HuH-7 (cell line): ENCODE results near the gene FAM151B.
A peak's percentile ranks its signal among the peaks of the same experiment; 100 is the strongest.
"Not testable (repeated sequence)": the region's sequence is repeated elsewhere in the genome, so short reads cannot be mapped to it uniquely, and the experiment has no call there.

Experiments used
- DNase-seq: peaks from one replicate; pipeline ENCODE4 v3.0.0; 2011; ENCODE audit warnings: low spot score

Gene FAM151B

GRCh38 chr5:80487829-80488721 lies at the start of gene FAM151B:
Gene FAM151B, plus strand, starts transcription at chr5:80488100. Its CDS starts 24 bp downstream, at chr5:80488124.
- peak; percentile 32 for DNase-seq

GRCh38 chr5:80438739-80439138 lies 49.2 kb upstream of the FAM151B start:
- no peak for DNase-seq

- DNase-seq, result no peak
Observed at GRCh38 chr5:80439213-80439612, 48.7 kb upstream of the FAM151B start.

DNA sequence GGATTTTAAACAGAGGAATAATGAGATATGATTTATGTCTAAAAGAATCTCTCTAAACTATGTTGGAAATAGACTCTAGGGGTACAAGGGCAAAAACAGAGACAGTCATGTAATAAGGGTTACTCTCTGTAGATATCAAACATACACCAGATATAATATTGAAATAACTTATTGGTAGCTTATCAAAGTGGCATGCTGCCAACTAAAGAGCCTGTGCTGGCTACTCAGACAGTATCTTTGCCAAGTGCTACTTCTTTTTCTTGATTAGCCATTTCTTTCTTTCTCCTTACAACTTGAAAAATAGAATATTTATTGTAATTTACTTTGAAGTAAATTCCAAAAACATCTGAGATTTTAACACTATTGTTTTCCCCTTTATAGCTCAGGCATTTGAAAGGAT lies 45.2 kb upstream of the FAM151B start:
- DNase-seq, result no peak

- DNase-seq, result no peak
Observed at GRCh38 chr5:80453366-80453765, 34.5 kb upstream of the FAM151B start.

DNA sequence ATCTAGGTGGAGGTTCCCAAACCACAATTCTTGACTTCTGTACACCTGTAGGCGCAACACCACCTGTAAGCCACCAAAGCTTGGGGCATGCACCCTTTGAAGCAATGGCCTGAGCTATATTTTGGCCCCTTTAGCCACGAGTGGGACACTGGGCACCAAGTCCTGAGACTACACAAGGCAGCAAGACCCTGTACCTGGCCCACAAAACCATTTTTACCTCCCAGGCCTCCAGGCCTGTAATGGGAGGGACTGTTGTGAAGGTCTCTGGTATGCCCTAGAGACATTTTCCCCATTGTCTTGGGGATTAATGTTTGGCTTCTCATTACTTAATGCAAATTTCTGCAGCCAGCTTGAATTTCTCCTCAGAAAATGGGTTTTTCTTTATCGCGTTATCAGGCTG lies 24.6 kb upstream of the FAM151B start:
- no peak for DNase-seq

DNA sequence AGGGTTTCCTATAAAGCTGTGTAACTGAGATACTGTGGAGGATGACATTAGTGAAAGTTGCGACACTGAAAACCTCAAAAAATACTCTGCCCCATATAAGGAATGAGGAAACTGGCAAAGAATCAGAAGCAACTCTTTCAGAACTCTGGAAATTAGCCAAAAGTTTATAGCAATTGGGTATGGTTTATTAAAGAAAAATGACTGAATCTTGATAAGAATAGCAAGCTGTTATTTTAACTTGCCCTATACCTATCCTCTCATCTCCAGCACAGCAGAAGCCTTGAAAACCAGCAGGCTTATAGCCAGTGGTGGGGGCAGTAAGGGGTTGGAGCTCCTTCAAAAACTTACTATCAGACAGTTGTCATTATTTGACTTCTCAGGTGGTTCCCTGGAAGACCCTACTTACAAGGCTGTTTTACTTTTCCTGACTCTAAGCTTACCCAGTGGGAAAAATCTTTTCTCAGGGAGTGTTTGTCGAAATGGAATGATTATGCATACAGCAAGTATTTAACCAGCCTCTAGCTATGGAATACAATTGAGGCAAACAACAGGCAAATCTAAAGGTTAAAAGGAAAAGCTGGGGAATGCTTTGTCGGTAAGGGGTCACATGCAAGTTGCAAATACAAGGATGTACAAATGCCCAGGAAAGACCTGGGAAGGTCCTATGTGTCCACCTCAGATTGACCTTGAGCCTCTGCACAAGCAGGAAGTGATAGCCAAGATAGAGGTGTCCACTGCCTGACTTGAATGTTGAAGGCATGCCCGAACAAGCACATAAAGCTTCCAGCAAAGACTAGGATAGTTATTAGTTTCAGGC lies 21.0 kb upstream of the FAM151B start:
- no peak for DNase-seq

GRCh38 chr5:80468131-80468530 lies 19.8 kb upstream of the FAM151B start:
- DNase-seq, result no peak

- not testable (repeated sequence) for DNase-seq
Observed at GRCh38 chr5:80470631-80471030, 17.3 kb upstream of the FAM151B start.

- peak; percentile 38 for DNase-seq
Observed at GRCh38 chr5:80474929-80475328, 13.0 kb upstream of the FAM151B start.

GRCh38 chr5:80479713-80480112 lies 8.2 kb upstream of the FAM151B start:
- DNase-seq, result no peak

- no peak for DNase-seq
Observed at GRCh38 chr5:80480354-80480753, 7.5 kb upstream of the FAM151B start.

DNA sequence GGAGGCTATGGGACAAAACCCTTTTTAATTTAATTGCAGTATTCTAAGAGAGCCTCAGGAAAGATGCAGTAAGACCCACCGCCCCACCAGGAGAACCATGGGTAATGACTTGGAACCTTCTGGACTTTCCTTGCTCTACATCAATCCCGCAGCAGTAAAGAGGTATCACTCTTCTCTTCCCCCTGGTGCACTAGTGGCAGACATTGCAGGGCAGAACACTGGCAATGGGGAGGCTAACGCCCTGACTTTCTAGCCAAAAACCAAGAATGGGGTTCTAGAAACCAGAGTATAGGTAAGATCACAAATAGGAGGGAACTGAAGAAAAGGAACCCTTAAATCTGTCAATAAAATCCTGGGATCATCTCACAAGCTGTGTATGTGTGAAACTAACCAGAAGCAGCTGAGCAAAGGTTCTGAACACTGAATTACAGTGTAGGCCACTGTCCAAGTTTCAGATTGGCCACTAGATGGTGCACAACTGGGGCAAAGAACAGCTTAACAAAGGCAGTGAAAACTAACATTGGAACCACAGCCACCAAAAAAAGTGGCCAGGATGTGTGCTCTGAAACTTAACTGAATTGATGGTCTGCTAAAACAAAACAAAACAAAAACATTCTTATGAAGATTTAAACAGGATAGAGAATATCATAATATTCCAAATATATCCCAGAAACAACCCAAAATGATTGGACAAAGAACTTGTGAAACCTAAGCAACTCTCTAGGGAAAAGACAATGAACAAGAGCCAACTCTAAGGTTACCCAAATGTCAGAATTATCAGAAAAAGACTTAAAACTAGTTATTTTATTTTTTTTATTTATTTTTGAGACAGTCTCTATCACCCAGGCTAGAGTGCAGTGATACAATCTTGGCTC lies 6.6 kb upstream of the FAM151B start:
- peak; percentile 46 for DNase-seq

- no peak for DNase-seq
Observed at GRCh38 chr5:80482578-80482977, 5.3 kb upstream of the FAM151B start.

- DNase-seq, result no peak
Observed at GRCh38 chr5:80483636-80484232, 4.2 kb upstream of the FAM151B start.

DNA sequence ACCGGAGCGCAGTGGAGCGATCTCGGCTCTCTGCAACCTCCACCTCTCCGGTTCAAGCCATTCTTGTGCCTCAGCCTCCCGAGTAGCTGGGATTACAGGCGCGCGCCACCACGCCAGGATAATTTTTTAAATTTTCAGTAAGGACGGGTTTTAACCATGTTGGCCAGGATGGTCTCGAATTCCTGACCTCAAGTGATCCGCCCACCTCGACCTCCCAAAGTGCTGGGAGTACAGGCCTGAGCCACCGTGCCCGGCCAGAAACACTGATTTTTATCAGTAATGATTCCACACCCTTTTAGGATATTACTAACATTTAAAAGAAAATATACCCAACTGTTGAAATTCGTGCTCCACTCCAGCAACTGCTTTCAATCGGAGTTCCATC lies 464 bp upstream of the FAM151B start:
- no peak for DNase-seq

- no peak for DNase-seq
Observed at GRCh38 chr5:80491296-80491695, 3.4 kb downstream of the FAM151B start.

GRCh38 chr5:80492741-80493140 lies 4.8 kb downstream of the FAM151B start:
- DNase-seq, result no peak

- not testable (repeated sequence) for DNase-seq
Observed at GRCh38 chr5:80493443-80493842, 5.5 kb downstream of the FAM151B start.

DNA sequence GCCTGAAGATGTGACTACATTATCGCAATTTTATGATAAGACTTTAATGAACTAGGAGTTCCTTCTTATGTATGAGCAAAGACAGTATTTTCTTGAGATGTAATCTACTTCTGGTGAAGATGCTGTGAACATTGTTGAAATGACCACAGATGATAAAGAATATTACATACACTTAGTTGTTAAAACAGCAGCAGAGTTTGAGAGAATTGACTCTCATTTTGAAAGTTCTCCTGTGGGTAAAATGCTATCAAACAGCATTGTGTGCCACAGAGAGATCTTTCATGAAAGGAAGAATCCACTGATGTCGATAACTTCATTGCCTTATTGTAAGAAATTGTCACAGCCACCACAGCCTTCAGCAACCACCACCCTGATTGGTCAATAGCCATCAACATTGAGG lies 8.0 kb downstream of the FAM151B start:
- no peak for DNase-seq

DNA sequence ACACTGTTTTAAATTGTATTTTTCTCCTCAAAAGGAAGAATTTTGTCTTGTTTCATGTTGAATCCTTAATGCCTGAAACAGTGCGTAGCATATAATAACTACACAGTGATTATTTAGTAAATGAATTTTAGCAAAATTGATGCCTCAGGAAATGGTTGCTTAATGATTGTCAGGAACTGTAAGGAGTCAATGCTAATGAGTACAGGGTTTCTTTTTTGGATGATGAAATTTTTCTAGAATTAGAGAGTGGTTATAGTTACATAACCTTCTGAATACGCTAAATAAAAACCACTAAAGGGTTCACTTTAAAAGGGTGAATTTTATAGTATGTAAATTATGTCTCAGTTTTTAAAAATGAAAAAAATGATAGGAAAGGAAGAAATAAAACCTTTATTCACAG lies 14.9 kb downstream of the FAM151B start:
- no peak for DNase-seq

- DNase-seq, result no peak
Observed at GRCh38 chr5:80503641-80504040, 15.7 kb downstream of the FAM151B start.
